H9 (cell line): ENCODE data around the gene THTPA. TPM values are rescaled to one million over a fixed set of nuclear protein-coding genes. Genes with fewer than 3 reads are reported as not detected.

ENCODE experiments used
- DNase-seq: peaks from one replicate; pipeline ENCODE4 v3.0.0-alpha.2; 2017
- H2AFZ ChIP-seq: one replicate; pipeline ENCODE4 v1.6.1; 2013; ENCODE audit warnings: mild to moderate bottlenecking, low read length, control low read depth, moderate library complexity
- H2AK5ac ChIP-seq: 2 replicates; pipeline ENCODE4 v1.6.1; 2013; ENCODE audit warnings: low read length, control low read depth, mixed read lengths; ENCODE audit not compliant: insufficient read length
- H2BK120ac ChIP-seq: one replicate; pipeline ENCODE4 v1.6.1; 2013; ENCODE audit warnings: low read depth, mild to moderate bottlenecking, low read length, control low read depth, inconsistent platforms; ENCODE audit not compliant: poor library complexity, severe bottlenecking
- H2BK12ac ChIP-seq: 2 replicates; pipeline ENCODE4 v1.6.1; 2013; ENCODE audit warnings: low read length, control low read depth, mixed read lengths, low read depth; ENCODE audit not compliant: insufficient read length
- H2BK15ac ChIP-seq: 2 replicates; pipeline ENCODE4 v1.6.1; 2013; ENCODE audit warnings: low read depth, low read length, control low read depth
- H2BK20ac ChIP-seq: one replicate; pipeline ENCODE4 v1.6.1; 2013; ENCODE audit warnings: low read depth, mild to moderate bottlenecking, low read length, control low read depth, inconsistent platforms; ENCODE audit not compliant: poor library complexity, severe bottlenecking
- H2BK5ac ChIP-seq: 2 replicates; pipeline ENCODE4 v1.6.1; 2013; ENCODE audit warnings: low read length, control low read depth, mixed read lengths; ENCODE audit not compliant: insufficient read length
- H3K14ac ChIP-seq: 2 replicates; pipeline ENCODE4 v1.6.1; 2013; ENCODE audit warnings: low read length, control low read depth; ENCODE audit not compliant: insufficient read depth
- H3K18ac ChIP-seq: 2 replicates; pipeline ENCODE4 v1.6.1; 2013; ENCODE audit warnings: low read depth, mild to moderate bottlenecking, mixed read lengths, low read length, control low read depth; ENCODE audit not compliant: insufficient read length
- H3K23ac ChIP-seq: 2 replicates; pipeline ENCODE4 v1.6.1; 2013; ENCODE audit warnings: low read length, control low read depth, mixed read lengths, low read depth; ENCODE audit not compliant: insufficient read length
- H3K23me2 ChIP-seq: 2 replicates; pipeline ENCODE4 v1.6.1; 2013; ENCODE audit warnings: low read depth, mild to moderate bottlenecking, mixed read lengths, low read length, control low read depth; ENCODE audit not compliant: insufficient read length, poor library complexity, severe bottlenecking
- H3K27ac ChIP-seq: 2 replicates; pipeline ENCODE4 v1.5.1; 2013; ENCODE audit warnings: low read length, control low read depth, mixed read lengths, low read depth; ENCODE audit not compliant: insufficient read length
- H3K27me3 ChIP-seq: 2 replicates; pipeline ENCODE4 v1.6.1; 2013; ENCODE audit warnings: low read length, control low read depth, inconsistent platforms; ENCODE audit not compliant: insufficient read depth
- H3K4ac ChIP-seq: 2 replicates; pipeline ENCODE4 v1.6.1; 2013; ENCODE audit warnings: low read depth, mild to moderate bottlenecking, control low read depth, inconsistent platforms, low read length, moderate library complexity
- H3K4me1 ChIP-seq: 2 replicates; pipeline ENCODE4 v1.6.1; 2013; ENCODE audit warnings: low read length, control low read depth, inconsistent platforms; ENCODE audit not compliant: insufficient read depth
- H3K4me2 ChIP-seq: 2 replicates; pipeline ENCODE4 v1.6.1; 2013; ENCODE audit warnings: low read length, control low read depth, mixed read lengths; ENCODE audit not compliant: insufficient read length, insufficient read depth
- H3K56ac ChIP-seq: 2 replicates; pipeline ENCODE4 v1.6.1; 2013; ENCODE audit warnings: low read depth, mild to moderate bottlenecking, mixed read lengths, low read length, control low read depth; ENCODE audit not compliant: insufficient read length
- H3K79me1 ChIP-seq: 2 replicates; pipeline ENCODE4 v1.6.1; 2013; ENCODE audit warnings: low read depth, mild to moderate bottlenecking, moderate library complexity, low read length, control low read depth, inconsistent platforms; ENCODE audit not compliant: insufficient read depth, poor library complexity, severe bottlenecking
- H3K79me2 ChIP-seq: 2 replicates; pipeline ENCODE4 v1.6.1; 2013; ENCODE audit warnings: low read length, control low read depth, inconsistent platforms; ENCODE audit not compliant: insufficient read depth
- H3K9ac ChIP-seq: 2 replicates; pipeline ENCODE4 v1.6.1; 2013; ENCODE audit warnings: low read length, control low read depth, mixed read lengths; ENCODE audit not compliant: insufficient read length; ENCODE audit errors: extremely low read depth
- H3K9me3 ChIP-seq: one replicate; pipeline ENCODE4 v1.6.1; 2013; ENCODE audit warnings: low read depth, low read length, inconsistent platforms; ENCODE audit not compliant: control insufficient read depth
- H3T11ph ChIP-seq: one replicate; pipeline ENCODE4 v1.6.1; 2013; ENCODE audit warnings: mild to moderate bottlenecking, low read length, control low read depth, inconsistent platforms
- H4K20me1 ChIP-seq: one replicate; pipeline ENCODE4 v1.6.1; 2013; ENCODE audit not compliant: control insufficient read depth, insufficient read length, insufficient read depth
- H4K5ac ChIP-seq: 2 replicates; pipeline ENCODE4 v1.6.1; 2013; ENCODE audit warnings: low read depth, mild to moderate bottlenecking, mixed read lengths, low read length, control low read depth; ENCODE audit not compliant: insufficient read length
- H4K8ac ChIP-seq: replicated peaks from 2 replicates; pipeline ENCODE4 v1.6.1; 2013; ENCODE audit warnings: low read length, control low read depth, mixed read lengths, low read depth; ENCODE audit not compliant: insufficient read length
- H4K91ac ChIP-seq: 2 replicates; pipeline ENCODE4 v1.6.1; 2013; ENCODE audit warnings: low read depth, mild to moderate bottlenecking, moderate library complexity, mixed read lengths, low read length, control low read depth; ENCODE audit not compliant: insufficient read length
- H3K27ac Mint-ChIP-seq, 3 experiments: 2 replicates in 2 of 3; 3 replicates in 1 of 3; pipeline ENCODE4 v1.8.0; 2020 to 2021; ENCODE audit warnings: mixed read lengths in 3 of 3, mild to moderate bottlenecking in 1 of 3, moderate library complexity in 1 of 3
- H3K27me3 Mint-ChIP-seq: 2 replicates; pipeline ENCODE4 v1.8.0; 2021; ENCODE audit warnings: low read depth, mild to moderate bottlenecking, moderate library complexity, mixed read lengths
- H3K36me3 Mint-ChIP-seq, 3 experiments: 2 replicates in 2 of 3; 3 replicates in 1 of 3; pipeline ENCODE4 v1.8.0; 2020 to 2021; ENCODE audit warnings: low read depth in 3 of 3, mixed read lengths in 3 of 3; ENCODE audit not compliant: insufficient read depth in 1 of 3
- H3K4me1 Mint-ChIP-seq, 2 experiments: 2 replicates each; pipeline ENCODE4 v1.8.0; 2020; ENCODE audit warnings: mixed read lengths in 2 of 2
- H3K4me3 Mint-ChIP-seq, 2 experiments: 2 replicates in 1 of 2; 3 replicates in 1 of 2; pipeline ENCODE4 v1.8.0; 2020 to 2021; ENCODE audit warnings: mild to moderate bottlenecking in 2 of 2, mixed read lengths in 2 of 2, moderate library complexity in 1 of 2
- H3K9me3 Mint-ChIP-seq, 2 experiments: 2 replicates in 1 of 2; 3 replicates in 1 of 2; pipeline ENCODE4 v1.8.0; 2020; ENCODE audit warnings: mild to moderate bottlenecking in 2 of 2, mixed read lengths in 2 of 2, moderate library complexity in 1 of 2
- WGBS: extraction: QIAGEN DNeasy Blood & Tissue Kit; methylation state at CpG from one replicate; pipeline ENCODE4 v1.1.7; 2013; ENCODE audit warnings: missing lambda C conversion rate, low lambda C conversion rate, mixed read lengths; ENCODE audit not compliant: insufficient read length; ENCODE audit errors: extremely low coverage; 5-methylcytosine and 5-hydroxymethylcytosine counted together
- total RNA-seq: library from RNA; stranded (reverse); gene quantifications from 2 replicates; pipeline ENCODE4 v1.2.1, GENCODE V29; 2021
- TF ChIP-seq, protein P1 (sequence below): fragments of 200-600 bp; sonication (generic); conservative IDR thresholded peaks from 3 replicates; pipeline ENCODE4 v1.8.0; 2021; ENCODE audit warnings: antibody characterized with exemption, mild to moderate bottlenecking

THTPA gene
- total RNA-seq, 1 experiment from 2014 or later: 15.6 TPM

DNA sequence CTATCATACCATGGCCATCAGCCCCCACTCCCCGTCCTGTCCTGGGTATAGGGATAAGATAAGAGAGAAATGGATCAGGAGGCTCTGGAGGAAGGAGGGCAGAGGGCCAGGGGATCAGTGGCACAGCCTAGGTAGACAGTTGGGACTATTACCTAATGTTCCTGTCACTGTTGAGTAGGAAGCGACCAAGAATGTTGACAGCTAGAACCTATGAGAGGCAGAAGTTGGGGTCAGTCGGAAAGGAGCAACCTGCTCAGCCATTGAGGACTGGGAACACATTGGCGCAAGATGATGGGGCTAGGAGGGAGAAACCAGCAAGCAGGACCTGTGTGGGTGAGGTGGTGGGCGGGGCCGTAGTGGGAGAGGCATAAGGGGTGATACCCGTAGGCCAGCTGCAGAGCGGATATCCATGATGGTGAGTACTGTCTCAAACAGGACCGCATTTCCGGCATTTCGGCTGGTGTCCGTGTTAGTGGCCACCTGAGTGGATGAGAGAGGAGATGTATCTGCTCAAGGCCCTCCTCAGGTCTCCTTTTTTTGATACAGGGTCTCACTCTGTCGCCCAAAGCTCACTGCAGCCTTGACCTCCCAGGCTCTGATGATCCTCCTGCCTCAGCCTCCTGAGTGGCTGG lies 8.2 kb downstream of the THTPA start:
- Histone ChIP-seq H2AK5ac (no peak overlapping the region), H2BK120ac (no peak overlapping the region), H4K91ac (no peak overlapping the region), H3K4ac (no peak overlapping the region), H4K8ac (no peak overlapping the region), H3K23me2 (peaks cover 3% of the 10 kb centered on the region), H3K18ac (no peak overlapping the region), H2BK20ac (no peak overlapping the region), H3K27me3 (no peaks in the 10 kb centered on the region), H3K4me2 (no peak overlapping the region), H3K27ac (no peak overlapping the region), H4K5ac (no peak overlapping the region), H2BK12ac (no peak overlapping the region), H3K79me1 (no peaks in the 10 kb centered on the region), H3T11ph (no peak overlapping the region), H4K20me1 (peaks cover 3% of the 10 kb centered on the region), H2BK5ac (no peak overlapping the region), H3K56ac (no peak overlapping the region), H2AFZ (no peak overlapping the region), H3K14ac (no peak overlapping the region), H2BK15ac (no peak overlapping the region), H3K9me3 (no peaks in the 10 kb centered on the region), H3K4me1 (peaks cover 9% of the 10 kb centered on the region), H3K9ac (no peak overlapping the region), H3K23ac (no peak overlapping the region), H3K79me2 (no peaks in the 10 kb centered on the region)
- no CpG with 5 or more reads among the region's 13 CpGs for WGBS
- Mint-ChIP-seq H3K4me1 (peaks cover 27 to 29% of the 10 kb centered on the region in 2 experiments), H3K4me3 (peak overlapping the region in 1 of 2 experiments; percentile 6; a peak in 2 of 5 replicates), H3K36me3 (peaks cover 15 to 62% (median 55%) of the 10 kb centered on the region in 3 experiments), H3K27me3 (no peaks in the 10 kb centered on the region; the same call in 1 of the 2 replicates), H3K9me3 (no peaks in the 10 kb centered on the region), H3K27ac (no peak overlapping the region)
- TF ChIP-seq, protein P1, sequence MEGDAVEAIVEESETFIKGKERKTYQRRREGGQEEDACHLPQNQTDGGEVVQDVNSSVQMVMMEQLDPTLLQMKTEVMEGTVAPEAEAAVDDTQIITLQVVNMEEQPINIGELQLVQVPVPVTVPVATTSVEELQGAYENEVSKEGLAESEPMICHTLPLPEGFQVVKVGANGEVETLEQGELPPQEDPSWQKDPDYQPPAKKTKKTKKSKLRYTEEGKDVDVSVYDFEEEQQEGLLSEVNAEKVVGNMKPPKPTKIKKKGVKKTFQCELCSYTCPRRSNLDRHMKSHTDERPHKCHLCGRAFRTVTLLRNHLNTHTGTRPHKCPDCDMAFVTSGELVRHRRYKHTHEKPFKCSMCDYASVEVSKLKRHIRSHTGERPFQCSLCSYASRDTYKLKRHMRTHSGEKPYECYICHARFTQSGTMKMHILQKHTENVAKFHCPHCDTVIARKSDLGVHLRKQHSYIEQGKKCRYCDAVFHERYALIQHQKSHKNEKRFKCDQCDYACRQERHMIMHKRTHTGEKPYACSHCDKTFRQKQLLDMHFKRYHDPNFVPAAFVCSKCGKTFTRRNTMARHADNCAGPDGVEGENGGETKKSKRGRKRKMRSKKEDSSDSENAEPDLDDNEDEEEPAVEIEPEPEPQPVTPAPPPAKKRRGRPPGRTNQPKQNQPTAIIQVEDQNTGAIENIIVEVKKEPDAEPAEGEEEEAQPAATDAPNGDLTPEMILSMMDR: no peak
- DNase-seq: no peak
